GM10266 (cell line): ENCODE data around the gene MNAT1.
A peak's percentile ranks its signal among the peaks of the same experiment; 100 is the strongest.

ENCODE experiments used
- DNase-seq: peaks from one replicate; pipeline ENCODE4 v3.0.0; 2012; ENCODE audit errors: extremely low spot score
- CTCF ChIP-seq: IDR thresholded peaks from 2 replicates; pipeline ENCODE4 v1.5.1; 2012; ENCODE audit warnings: mild to moderate bottlenecking, low read depth; ENCODE audit not compliant: control insufficient read depth, insufficient read depth; ENCODE audit errors: missing control alignments

MNAT1 gene

GRCh38 chr14:60744566-60744965, 10.0 kb downstream of the MNAT1 start:
- DNase-seq: no peak
- no peak for TF ChIP-seq CTCF

- no peak for TF ChIP-seq CTCF
- DNase-seq: peak; percentile 73
Observed at GRCh38 chr14:60753264-60754119, 18.9 kb downstream of the MNAT1 start.

GRCh38 chr14:60756847-60757246, 22.3 kb downstream of the MNAT1 start:
- TF ChIP-seq CTCF: no peak
- no peak for DNase-seq

DNA sequence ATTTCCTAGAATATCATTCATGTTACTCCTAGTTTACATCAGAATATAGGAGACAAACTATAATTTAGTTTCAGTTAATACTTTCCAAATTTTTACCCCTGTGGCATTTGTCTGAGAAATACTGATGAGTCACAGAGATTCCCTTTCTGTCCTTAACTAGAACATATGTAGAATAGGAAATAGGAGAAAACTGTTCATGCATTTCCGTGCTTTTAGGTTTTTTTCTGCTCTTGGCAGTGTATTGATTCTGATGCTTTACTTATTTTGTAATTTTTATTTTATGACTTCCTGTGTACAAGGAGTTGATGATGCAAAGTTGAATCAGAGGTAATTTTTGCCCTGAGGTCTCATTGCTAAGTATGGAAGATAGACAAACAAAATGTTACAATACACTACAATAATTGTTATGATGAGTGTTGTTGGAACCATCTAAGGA, 23.0 kb downstream of the MNAT1 start:
- no peak for DNase-seq

GRCh38 chr14:60758885-60759284, 24.3 kb downstream of the MNAT1 start:
- no peak for TF ChIP-seq CTCF
- DNase-seq: no peak

More for the DNA sequence above, 23.0 kb downstream of the MNAT1 start:
- no peak for TF ChIP-seq CTCF

- no peak for DNase-seq
- TF ChIP-seq CTCF: no peak
Observed at GRCh38 chr14:60760209-60760608, 25.6 kb downstream of the MNAT1 start.

DNA sequence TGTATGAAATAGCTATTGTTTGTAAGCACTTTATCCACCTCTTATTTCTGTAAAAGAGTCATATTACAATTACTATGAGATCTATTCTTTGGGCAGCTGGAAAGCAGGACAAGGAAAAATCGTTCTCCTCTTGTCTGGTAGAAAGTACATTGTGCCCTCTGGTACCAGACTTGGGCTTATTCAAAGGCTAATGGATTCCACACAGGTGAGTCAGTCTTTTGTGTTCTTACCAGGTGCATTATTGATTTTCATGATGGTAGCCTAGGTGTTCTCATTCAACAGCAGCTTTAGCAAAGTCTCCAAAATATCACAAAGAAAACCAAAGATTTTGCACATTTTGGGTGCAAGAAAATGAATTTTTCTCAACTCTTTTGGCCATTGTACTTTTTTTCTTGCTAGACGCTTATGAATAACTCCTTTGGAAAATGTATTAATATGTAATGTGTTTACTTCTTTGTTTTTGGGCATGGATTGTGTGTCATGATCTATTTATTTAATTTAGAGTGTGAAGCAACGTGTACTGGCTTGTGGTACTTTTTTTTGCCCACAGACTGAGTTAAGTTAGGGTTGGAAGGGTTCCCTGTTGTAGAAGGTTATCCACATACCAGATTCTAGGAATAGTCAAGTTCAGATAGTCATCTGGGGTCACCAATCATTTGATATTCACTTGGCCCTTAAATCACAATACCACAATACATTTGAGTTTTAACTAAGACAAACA, 26.2 kb downstream of the MNAT1 start:
- DNase-seq: no peak
- TF ChIP-seq CTCF: no peak
